ENCODE measurements around the gene TMEM259. TPM values are rescaled to one million over a fixed set of nuclear protein-coding genes. Genes with fewer than 3 reads are reported as not detected.

The TMEM259 gene
- total and polyA plus RNA-seq, 2 donors from 2014 or later, result 129 to 180 TPM

DNA sequence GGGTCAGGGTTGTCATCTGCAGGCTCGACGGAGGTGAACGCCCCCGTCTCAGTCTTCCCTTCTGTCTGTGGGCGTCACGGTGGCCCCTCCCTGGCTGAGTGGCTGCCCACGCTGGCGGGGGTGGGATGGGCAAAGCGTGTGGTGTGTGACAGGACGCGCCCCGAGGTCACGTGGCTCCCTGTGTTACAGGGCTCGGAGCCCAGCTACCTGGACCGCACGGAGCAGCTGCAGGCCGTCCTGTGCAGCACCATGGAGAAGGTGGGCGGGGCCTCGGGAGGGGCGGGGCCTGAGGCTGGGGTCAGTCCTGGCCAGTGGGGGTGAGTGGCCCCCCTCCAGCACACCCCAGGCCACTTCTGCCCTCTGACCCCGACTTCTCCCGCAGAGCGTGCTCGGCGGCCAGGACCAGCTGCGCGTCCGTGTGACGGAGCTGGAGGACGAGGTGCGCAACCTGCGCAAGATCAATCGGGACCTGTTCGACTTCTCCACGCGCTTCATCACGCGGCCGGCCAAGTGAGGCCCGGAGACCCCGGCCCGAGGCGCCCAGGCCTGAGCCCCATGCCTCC is 27.0 kb downstream of the TMEM259 start:
- peaks cover 0 to 15% (median 14%) of the 10 kb centered on the region in 3 donors for H3K4me1 ChIP-seq (ENCODE audit: control insufficient read depth in 2 of 3, insufficient read depth in 2 of 3, low read depth in 1 of 3, low read length in 3 of 3)
- no peak overlapping the region for H3K4me3 ChIP-seq (ENCODE audit: low read length in 3 of 3)
- no peak for TF ChIP-seq CTCF (IDR thresholded peaks at IDR 0.05; ENCODE audit: borderline replicate concordance, extremely low read depth, insufficient read depth)
- FAIRE-seq, result no peak
- peak in 1 of 5 donors; percentile 83 for DNase-seq
- no peaks in the 10 kb centered on the region for H3K9me3 ChIP-seq (ENCODE audit: control insufficient read depth in 2 of 3, insufficient read depth in 1 of 3, low read length in 3 of 3)
- intact Hi-C loops (cut with DNase I), result no loop called here
- H3K27me3 ChIP-seq (ENCODE audit: control insufficient read depth, insufficient read depth, low read length), result peaks cover 11% of the 10 kb centered on the region
- peak overlapping the region; percentile 29 to 72 for H3K27ac ChIP-seq (ENCODE audit: low read depth in 2 of 2, low read length in 2 of 2)
- H3K9ac ChIP-seq (ENCODE audit: low read length in 3 of 3), result no peak overlapping the region
- peaks cover 0 to 3% (median 0%) of the 10 kb centered on the region in 3 donors for H3K36me3 ChIP-seq (ENCODE audit: control insufficient read depth in 2 of 3, insufficient read depth in 3 of 3, low read length in 3 of 3)

- intact Hi-C loops (cut with DNase I), result no loop called here
- Histone ChIP-seq H3K27me3 (ENCODE audit: control insufficient read depth, insufficient read depth, low read length) (peaks cover 11% of the 10 kb centered on the region), H3K9ac (ENCODE audit: low read length in 3 of 3) (no peak overlapping the region), H3K4me1 (ENCODE audit: control insufficient read depth in 2 of 3, insufficient read depth in 2 of 3, low read depth in 1 of 3, low read length in 3 of 3) (peaks cover 0 to 15% (median 14%) of the 10 kb centered on the region in 3 donors), H3K9me3 (ENCODE audit: control insufficient read depth in 2 of 3, insufficient read depth in 1 of 3, low read length in 3 of 3) (no peaks in the 10 kb centered on the region), H3K4me3 (ENCODE audit: low read length in 3 of 3) (no peak overlapping the region), H3K27ac (ENCODE audit: low read depth in 2 of 2, low read length in 2 of 2) (peak overlapping the region; percentile 29 to 87), H3K36me3 (ENCODE audit: control insufficient read depth in 2 of 3, insufficient read depth in 3 of 3, low read length in 3 of 3) (peaks cover 0 to 3% (median 0%) of the 10 kb centered on the region in 3 donors)
- no peak for TF ChIP-seq CTCF (IDR thresholded peaks at IDR 0.05; ENCODE audit: borderline replicate concordance, extremely low read depth, insufficient read depth)
- FAIRE-seq (no peak), DNase-seq (peak in 1 of 5 donors; percentile 46)
Observed at GRCh38 chr19:993361-993830, 27.5 kb downstream of the TMEM259 start.

DNA sequence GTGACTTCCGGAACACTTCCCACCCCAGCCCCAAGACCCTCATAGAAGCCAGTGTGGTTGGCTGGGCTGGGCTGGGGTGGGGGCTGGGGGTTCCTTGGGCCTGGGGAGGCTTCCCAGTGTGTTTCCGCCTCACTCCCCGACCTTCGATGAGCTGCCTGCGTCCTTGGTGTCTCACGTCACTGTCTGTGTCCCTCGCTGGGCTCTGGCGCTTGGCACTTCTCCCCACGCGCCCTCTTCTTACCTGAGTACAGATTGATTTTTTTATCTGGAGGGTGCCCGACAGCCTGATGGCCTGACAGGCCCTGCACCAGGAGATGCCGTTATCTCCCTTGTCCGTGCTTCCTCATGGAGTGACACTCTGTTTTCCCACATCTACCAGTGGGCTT is 28.3 kb downstream of the TMEM259 start:
- TF ChIP-seq CTCF (IDR thresholded peaks at IDR 0.05; ENCODE audit: borderline replicate concordance, extremely low read depth, insufficient read depth), result no peak
- peaks cover 3% of the 10 kb centered on the region for H3K27me3 ChIP-seq (ENCODE audit: control insufficient read depth, insufficient read depth, low read length)
- FAIRE-seq, result no peak
- H3K36me3 ChIP-seq (ENCODE audit: control insufficient read depth in 2 of 3, insufficient read depth in 3 of 3, low read length in 3 of 3), result peaks cover 0 to 3% (median 0%) of the 10 kb centered on the region in 3 donors
- no peaks in the 10 kb centered on the region for H3K9me3 ChIP-seq (ENCODE audit: control insufficient read depth in 2 of 3, insufficient read depth in 1 of 3, low read length in 3 of 3)
- H3K9ac ChIP-seq (ENCODE audit: low read length in 3 of 3), result no peak overlapping the region
- no peak for DNase-seq
- peaks cover 0 to 15% (median 14%) of the 10 kb centered on the region in 3 donors for H3K4me1 ChIP-seq (ENCODE audit: control insufficient read depth in 2 of 3, insufficient read depth in 2 of 3, low read depth in 1 of 3, low read length in 3 of 3)
- intact Hi-C loops (cut with DNase I), result no loop called here
- no peak overlapping the region for H3K4me3 ChIP-seq (ENCODE audit: low read length in 3 of 3)
- H3K27ac ChIP-seq (ENCODE audit: low read depth in 2 of 2, low read length in 2 of 2), result peak overlapping the region; percentile 54 to 87

Data from kidney (tissue), 14 donors.